Neural cell (in vitro differentiated cells): ENCODE results near the gene MRC2. TPM values are rescaled to one million over a fixed set of nuclear protein-coding genes. Genes with fewer than 3 reads are reported as not detected.

ENCODE experiments used
- H2AFZ ChIP-seq: fragments of 200-600, 300-800 bp; sonication (generic), shearing (Covaris generic); 2 replicates; pipeline ENCODE4 v1.6.0; 2014; ENCODE audit warnings: low read depth, mild to moderate bottlenecking, antibody characterized with exemption, low read length, moderate library complexity
- H3F3A ChIP-seq: fragments of 200-600 bp; shearing (Covaris generic); 2 replicates; pipeline ENCODE4 v1.6.1; 2016; ENCODE audit warnings: mild to moderate bottlenecking, moderate library complexity, mixed read lengths, antibody characterized with exemption, low read length; ENCODE audit not compliant: insufficient read depth, poor library complexity, severe bottlenecking
- H3K27ac ChIP-seq: fragments of 200-600, 300-800 bp; sonication (generic), shearing (Covaris generic); 2 replicates; pipeline ENCODE4 v1.5.1; 2014; ENCODE audit warnings: mild to moderate bottlenecking, low read length, moderate library complexity
- H3K27me3 ChIP-seq: fragments of 300-800, 200-600 bp; sonication (generic), shearing (Covaris generic); 2 replicates; pipeline ENCODE4 v1.6.0; 2014; ENCODE audit warnings: mild to moderate bottlenecking, low read depth, low read length, moderate library complexity; ENCODE audit not compliant: insufficient read depth
- H3K36me3 ChIP-seq: fragments of 300-800, 200-600 bp; sonication (generic), shearing (Covaris generic); 2 replicates; pipeline ENCODE4 v1.5.1; 2014; ENCODE audit warnings: mild to moderate bottlenecking, antibody characterized with exemption, low read length, moderate library complexity; ENCODE audit not compliant: insufficient read depth
- H3K4me2 ChIP-seq: fragments of 300-800, 200-600 bp; sonication (generic), shearing (Covaris generic); 2 replicates; pipeline ENCODE4 v1.6.0; 2014; ENCODE audit warnings: mild to moderate bottlenecking, low read length
- H3K4me3 ChIP-seq: fragments of 300-800, 200-600 bp; sonication (generic), shearing (Covaris generic); 2 replicates; pipeline ENCODE4 v1.5.1; 2014; ENCODE audit warnings: mild to moderate bottlenecking, low read length, moderate library complexity
- H3K79me2 ChIP-seq: fragments of 200-600 bp; shearing (Covaris generic); replicated peaks from 2 replicates; pipeline ENCODE4 v1.6.0; 2014; ENCODE audit warnings: mild to moderate bottlenecking, low read length, moderate library complexity; ENCODE audit not compliant: insufficient read depth
- H3K9ac ChIP-seq: fragments of 300-800, 200-600 bp; sonication (generic), shearing (Covaris generic); 2 replicates; pipeline ENCODE4 v1.6.1; 2016; ENCODE audit warnings: mild to moderate bottlenecking, low read length, mixed read lengths
- H3K9me2 ChIP-seq: fragments of 200-600 bp; shearing (Covaris generic); 2 replicates; pipeline ENCODE4 v1.6.1; 2016; ENCODE audit warnings: mild to moderate bottlenecking, low read length, mixed read lengths; ENCODE audit not compliant: insufficient read depth
- H3K9me3 ChIP-seq: fragments of 200-600, 300-800 bp; sonication (generic), shearing (Covaris generic); 2 replicates; pipeline ENCODE4 v1.6.1; 2016; ENCODE audit warnings: mild to moderate bottlenecking, mixed run types, low read length, moderate library complexity, mixed read lengths
- H4K20me1 ChIP-seq: fragments of 200-600 bp; shearing (Covaris generic); 2 replicates; pipeline ENCODE4 v1.6.1; 2016; ENCODE audit warnings: mild to moderate bottlenecking, mixed run types; ENCODE audit not compliant: insufficient read depth
- EP300 ChIP-seq: fragments of 450-650 bp; conservative IDR thresholded peaks from 2 replicates; pipeline ENCODE4 v1.6.1; 2014; ENCODE audit warnings: antibody characterized with exemption, mild to moderate bottlenecking, moderate library complexity; ENCODE audit not compliant: poor library complexity, severe bottlenecking
- EZH2 ChIP-seq: fragments of 200-600, 300-800 bp; shearing (Covaris generic), sonication (generic); IDR thresholded peaks from 2 replicates; pipeline ENCODE4 v1.6.1; 2014; ENCODE audit warnings: antibody characterized with exemption, low read length, borderline replicate concordance, mild to moderate bottlenecking; ENCODE audit not compliant: insufficient read depth, poor library complexity, severe bottlenecking
- MXI1 ChIP-seq: fragments of 450-650 bp; conservative IDR thresholded peaks from 2 replicates; pipeline ENCODE4 v1.6.1; 2014; ENCODE audit warnings: antibody characterized with exemption, mild to moderate bottlenecking; ENCODE audit not compliant: poor library complexity, severe bottlenecking
- POLR2AphosphoS5 ChIP-seq: IDR thresholded peaks from 2 replicates; pipeline ENCODE4 v1.6.1; 2012
- RAD21 ChIP-seq: fragments of 450-650 bp; conservative IDR thresholded peaks from 2 replicates; pipeline ENCODE4 v1.6.1; 2014; ENCODE audit warnings: antibody characterized with exemption, mild to moderate bottlenecking, moderate library complexity
- SMC3 ChIP-seq: fragments of 450-650 bp; conservative IDR thresholded peaks from 2 replicates; pipeline ENCODE4 v1.6.1; 2014; ENCODE audit warnings: antibody characterized with exemption, mild to moderate bottlenecking, moderate library complexity; ENCODE audit not compliant: poor library complexity
- TAF1 ChIP-seq: IDR thresholded peaks from 2 replicates; pipeline ENCODE4 v1.6.1; 2012; ENCODE audit warnings: low read depth
- polyA plus RNA-seq: library from polyadenylated mRNA; depleted of rRNA; stranded (reverse); fragments of >200 nt; gene quantifications from 2 replicates; pipeline ENCODE4 v1.2.3, GENCODE V29; 2014
- TF ChIP-seq, protein P1 (sequence below): fragments of 450-650 bp; IDR thresholded peaks from 2 replicates; pipeline ENCODE4 v1.5.1; 2014; ENCODE audit warnings: antibody characterized with exemption, mild to moderate bottlenecking, moderate library complexity; ENCODE audit not compliant: poor library complexity, severe bottlenecking
- TF ChIP-seq, protein P2 (sequence below): IDR thresholded peaks from 2 replicates; pipeline ENCODE4 v1.6.1; 2012; ENCODE audit warnings: borderline replicate concordance

The MRC2 gene
- polyA plus RNA-seq, 1 donor from 2014 or later = 0.36 TPM

DNA sequence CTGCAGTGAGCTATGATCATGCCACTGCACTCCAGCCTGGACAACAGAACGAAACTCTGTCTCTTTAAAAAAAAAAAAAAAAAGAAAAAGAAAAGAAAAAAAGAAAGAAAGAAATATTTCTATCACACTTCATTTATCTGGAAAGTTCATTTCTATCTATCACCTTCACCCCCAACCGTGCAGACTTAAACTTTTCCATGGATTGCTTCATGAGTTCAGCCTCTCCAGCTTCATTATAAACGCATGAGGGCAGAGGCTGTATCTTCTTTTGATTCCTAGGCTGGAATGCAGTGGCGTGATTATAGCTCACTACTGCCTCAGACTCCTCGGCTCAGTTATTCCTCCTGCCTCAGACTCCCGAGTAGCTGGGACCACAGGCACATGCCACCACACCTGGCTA, 28.2 kb downstream of the MRC2 start:
- no peaks in the 10 kb centered on the region for H4K20me1 ChIP-seq
- H3K79me2 ChIP-seq = no peaks in the 10 kb centered on the region
- TF ChIP-seq EZH2 = no peak
- TF ChIP-seq EP300 = no peak
- no peak for TF ChIP-seq TAF1
- no peak for TF ChIP-seq POLR2AphosphoS5
- no peak for TF ChIP-seq MXI1
- TF ChIP-seq, protein P1, sequence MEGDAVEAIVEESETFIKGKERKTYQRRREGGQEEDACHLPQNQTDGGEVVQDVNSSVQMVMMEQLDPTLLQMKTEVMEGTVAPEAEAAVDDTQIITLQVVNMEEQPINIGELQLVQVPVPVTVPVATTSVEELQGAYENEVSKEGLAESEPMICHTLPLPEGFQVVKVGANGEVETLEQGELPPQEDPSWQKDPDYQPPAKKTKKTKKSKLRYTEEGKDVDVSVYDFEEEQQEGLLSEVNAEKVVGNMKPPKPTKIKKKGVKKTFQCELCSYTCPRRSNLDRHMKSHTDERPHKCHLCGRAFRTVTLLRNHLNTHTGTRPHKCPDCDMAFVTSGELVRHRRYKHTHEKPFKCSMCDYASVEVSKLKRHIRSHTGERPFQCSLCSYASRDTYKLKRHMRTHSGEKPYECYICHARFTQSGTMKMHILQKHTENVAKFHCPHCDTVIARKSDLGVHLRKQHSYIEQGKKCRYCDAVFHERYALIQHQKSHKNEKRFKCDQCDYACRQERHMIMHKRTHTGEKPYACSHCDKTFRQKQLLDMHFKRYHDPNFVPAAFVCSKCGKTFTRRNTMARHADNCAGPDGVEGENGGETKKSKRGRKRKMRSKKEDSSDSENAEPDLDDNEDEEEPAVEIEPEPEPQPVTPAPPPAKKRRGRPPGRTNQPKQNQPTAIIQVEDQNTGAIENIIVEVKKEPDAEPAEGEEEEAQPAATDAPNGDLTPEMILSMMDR = no peak
- TF ChIP-seq SMC3 = no peak
- no peak for TF ChIP-seq RAD21
- TF ChIP-seq, protein P2, sequence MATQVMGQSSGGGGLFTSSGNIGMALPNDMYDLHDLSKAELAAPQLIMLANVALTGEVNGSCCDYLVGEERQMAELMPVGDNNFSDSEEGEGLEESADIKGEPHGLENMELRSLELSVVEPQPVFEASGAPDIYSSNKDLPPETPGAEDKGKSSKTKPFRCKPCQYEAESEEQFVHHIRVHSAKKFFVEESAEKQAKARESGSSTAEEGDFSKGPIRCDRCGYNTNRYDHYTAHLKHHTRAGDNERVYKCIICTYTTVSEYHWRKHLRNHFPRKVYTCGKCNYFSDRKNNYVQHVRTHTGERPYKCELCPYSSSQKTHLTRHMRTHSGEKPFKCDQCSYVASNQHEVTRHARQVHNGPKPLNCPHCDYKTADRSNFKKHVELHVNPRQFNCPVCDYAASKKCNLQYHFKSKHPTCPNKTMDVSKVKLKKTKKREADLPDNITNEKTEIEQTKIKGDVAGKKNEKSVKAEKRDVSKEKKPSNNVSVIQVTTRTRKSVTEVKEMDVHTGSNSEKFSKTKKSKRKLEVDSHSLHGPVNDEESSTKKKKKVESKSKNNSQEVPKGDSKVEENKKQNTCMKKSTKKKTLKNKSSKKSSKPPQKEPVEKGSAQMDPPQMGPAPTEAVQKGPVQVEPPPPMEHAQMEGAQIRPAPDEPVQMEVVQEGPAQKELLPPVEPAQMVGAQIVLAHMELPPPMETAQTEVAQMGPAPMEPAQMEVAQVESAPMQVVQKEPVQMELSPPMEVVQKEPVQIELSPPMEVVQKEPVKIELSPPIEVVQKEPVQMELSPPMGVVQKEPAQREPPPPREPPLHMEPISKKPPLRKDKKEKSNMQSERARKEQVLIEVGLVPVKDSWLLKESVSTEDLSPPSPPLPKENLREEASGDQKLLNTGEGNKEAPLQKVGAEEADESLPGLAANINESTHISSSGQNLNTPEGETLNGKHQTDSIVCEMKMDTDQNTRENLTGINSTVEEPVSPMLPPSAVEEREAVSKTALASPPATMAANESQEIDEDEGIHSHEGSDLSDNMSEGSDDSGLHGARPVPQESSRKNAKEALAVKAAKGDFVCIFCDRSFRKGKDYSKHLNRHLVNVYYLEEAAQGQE = no peak

DNA sequence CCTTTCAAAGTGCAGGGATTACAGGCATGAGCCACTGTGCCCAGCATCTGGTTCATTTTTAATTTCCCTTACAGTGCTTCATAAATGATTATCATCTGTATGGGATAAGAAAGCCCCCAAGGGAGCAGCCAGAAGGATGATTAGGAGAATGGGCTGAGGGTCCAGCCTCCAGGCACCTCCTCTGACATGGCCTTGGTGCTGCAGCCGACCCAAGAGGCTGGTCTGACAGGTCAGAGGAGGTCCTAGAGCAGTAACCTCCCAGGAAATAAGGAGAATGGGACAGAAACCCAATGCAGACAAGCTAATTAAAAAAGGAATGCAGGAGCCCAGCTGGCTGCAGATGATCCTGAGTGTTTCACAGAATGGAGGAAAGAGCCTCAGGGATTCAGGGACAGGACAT, 29.0 kb downstream of the MRC2 start:
- H3K36me3 ChIP-seq = no peaks in the 10 kb centered on the region
- H3K9me3 ChIP-seq = no peaks in the 10 kb centered on the region
- H3K4me2 ChIP-seq = no peak overlapping the region
- TF ChIP-seq EZH2 (no peak), RAD21 (no peak), SMC3 (no peak), TAF1 (no peak), EP300 (no peak), MXI1 (no peak), POLR2AphosphoS5 (no peak)
- TF ChIP-seq, protein P2 = no peak
- TF ChIP-seq, protein P1 = no peak
- no peak overlapping the region for H2AFZ ChIP-seq
- no peaks in the 10 kb centered on the region for H3F3A ChIP-seq
- H3K4me3 ChIP-seq = no peak overlapping the region
- H3K9me2 ChIP-seq = no peaks in the 10 kb centered on the region
- H3K27me3 ChIP-seq = no peaks in the 10 kb centered on the region
- H3K79me2 ChIP-seq = no peaks in the 10 kb centered on the region
- H3K27ac ChIP-seq = no peak overlapping the region
- no peaks in the 10 kb centered on the region for H4K20me1 ChIP-seq
- no peak overlapping the region for H3K9ac ChIP-seq

More for the DNA sequence above, 28.2 kb downstream of the MRC2 start:
- no peaks in the 10 kb centered on the region for H3K36me3 ChIP-seq
- no peaks in the 10 kb centered on the region for H3K27me3 ChIP-seq
- no peak overlapping the region for H3K27ac ChIP-seq
- no peak overlapping the region for H3K9ac ChIP-seq
- no peaks in the 10 kb centered on the region for H3K9me2 ChIP-seq
- H3K9me3 ChIP-seq = no peaks in the 10 kb centered on the region
- no peaks in the 10 kb centered on the region for H3F3A ChIP-seq
- no peak overlapping the region for H3K4me2 ChIP-seq
- no peak overlapping the region for H2AFZ ChIP-seq
- H3K4me3 ChIP-seq = no peak overlapping the region
